SU-DHL-6 (cell line): Measurements from ENCODE around the gene RPH3AL.

Experiments used
- H2AFZ ChIP-seq: fragments of 200-600 bp; sonication (generic); 2 replicates; pipeline ENCODE4 v1.6.1; 2014; ENCODE audit warnings: low read depth, mild to moderate bottlenecking, moderate library complexity, mixed read lengths, antibody characterized with exemption, low read length; ENCODE audit not compliant: severe bottlenecking
- H3F3A ChIP-seq: fragments of 200-600 bp; shearing (Covaris generic); 2 replicates; pipeline ENCODE4 v1.6.0; 2016; ENCODE audit warnings: antibody characterized with exemption, mild to moderate bottlenecking; ENCODE audit not compliant: insufficient read depth
- H3K27ac ChIP-seq: fragments of 200-600 bp; sonication (generic); 2 replicates; pipeline ENCODE4 v1.5.1; 2016; ENCODE audit warnings: low read depth, mild to moderate bottlenecking, low read length, moderate library complexity, mixed read lengths
- H3K27me3 ChIP-seq: fragments of 200-600 bp; sonication (generic), shearing (Covaris generic); 2 replicates; pipeline ENCODE4 v1.6.0; 2014; ENCODE audit warnings: mild to moderate bottlenecking, low read length
- H3K36me3 ChIP-seq: fragments of 200-600 bp; sonication (generic); 2 replicates; pipeline ENCODE4 v1.6.1; 2014; ENCODE audit warnings: mild to moderate bottlenecking, low read length, mixed read lengths
- H3K4me2 ChIP-seq: fragments of 300-600, 200-600 bp; shearing (Covaris generic), sonication (generic); 2 replicates; pipeline ENCODE4 v1.6.0; 2014; ENCODE audit warnings: low read length, low read depth, mild to moderate bottlenecking; ENCODE audit not compliant: poor library complexity, severe bottlenecking
- H3K4me3 ChIP-seq: fragments of 200-600 bp; sonication (generic); 2 replicates; pipeline ENCODE4 v1.5.1; 2014; ENCODE audit warnings: antibody characterized with exemption, low read length, mild to moderate bottlenecking, mixed read lengths; ENCODE audit not compliant: insufficient read depth, poor library complexity, severe bottlenecking
- H3K79me2 ChIP-seq: fragments of 200-600 bp; sonication (generic); 2 replicates; pipeline ENCODE4 v1.6.1; 2014; ENCODE audit warnings: mild to moderate bottlenecking, low read length, moderate library complexity; ENCODE audit not compliant: insufficient read depth
- H3K9ac ChIP-seq: fragments of 200-600 bp; sonication (generic); 2 replicates; pipeline ENCODE4 v1.7.0; 2014; ENCODE audit warnings: mild to moderate bottlenecking, low read length
- H3K9me2 ChIP-seq: fragments of 200-600 bp; sonication (generic); replicated peaks from 2 replicates; pipeline ENCODE4 v1.6.1; 2014; ENCODE audit warnings: low read length; ENCODE audit not compliant: insufficient read depth
- H3K9me3 ChIP-seq: fragments of 200-600 bp; sonication (generic); 2 replicates; pipeline ENCODE4 v1.6.1; 2014; ENCODE audit warnings: low read length, mixed read lengths; ENCODE audit not compliant: insufficient read depth
- H4K20me1 ChIP-seq: fragments of 200-600 bp; sonication (generic); 2 replicates; pipeline ENCODE4 v1.6.1; 2014; ENCODE audit warnings: low read depth, mild to moderate bottlenecking, antibody characterized with exemption, low read length, moderate library complexity, mixed read lengths
- CTCF ChIP-seq: fragments of 200-600 bp; sonication (generic); IDR thresholded peaks from one replicate; pipeline ENCODE4 v1.5.1; 2017; ENCODE audit warnings: antibody characterized with exemption, mild to moderate bottlenecking, low read length, moderate library complexity; ENCODE audit not compliant: insufficient read depth, poor library complexity, severe bottlenecking
- EZH2phosphoT487 ChIP-seq: fragments of 200-600 bp; sonication (generic), shearing (Covaris generic); conservative IDR thresholded peaks from 2 replicates; pipeline ENCODE4 v1.6.1; 2018; ENCODE audit warnings: mild to moderate bottlenecking, antibody characterized with exemption, low read length, moderate library complexity, mixed read lengths

The RPH3AL gene

GRCh38 chr17:289409-289808 is 63.2 kb downstream of the RPH3AL start:
- no peaks in the 10 kb centered on the region for H3K9me2 ChIP-seq
- no peak overlapping the region for H3K27ac ChIP-seq
- H3K4me2 ChIP-seq: no peak overlapping the region
- no peaks in the 10 kb centered on the region for H3K9me3 ChIP-seq
- TF ChIP-seq CTCF (no peak), EZH2phosphoT487 (no peak)
- H3F3A ChIP-seq: no peaks in the 10 kb centered on the region
- H4K20me1 ChIP-seq: no peaks in the 10 kb centered on the region
- no peak overlapping the region for H3K4me3 ChIP-seq
- H3K27me3 ChIP-seq: no peaks in the 10 kb centered on the region
- no peaks in the 10 kb centered on the region for H3K79me2 ChIP-seq
- no peak overlapping the region for H2AFZ ChIP-seq
- H3K9ac ChIP-seq: no peak overlapping the region
- no peaks in the 10 kb centered on the region for H3K36me3 ChIP-seq

GRCh38 chr17:288802-289356 is 63.7 kb downstream of the RPH3AL start:
- no peaks in the 10 kb centered on the region for H3K9me3 ChIP-seq
- TF ChIP-seq EZH2phosphoT487 (no peak), CTCF (no peak)
- H2AFZ ChIP-seq: no peak overlapping the region

GRCh38 chr17:286571-286970 is 66.0 kb downstream of the RPH3AL start:
- Histone ChIP-seq H3K27me3 (no peaks in the 10 kb centered on the region), H4K20me1 (no peaks in the 10 kb centered on the region), H3K36me3 (no peaks in the 10 kb centered on the region), H3K9ac (no peak overlapping the region), H3K27ac (no peak overlapping the region), H3K9me2 (no peaks in the 10 kb centered on the region), H3K4me3 (no peak overlapping the region), H3K79me2 (no peaks in the 10 kb centered on the region), H3F3A (no peaks in the 10 kb centered on the region), H2AFZ (no peak overlapping the region), H3K9me3 (no peaks in the 10 kb centered on the region), H3K4me2 (no peak overlapping the region)
- TF ChIP-seq CTCF (no peak), EZH2phosphoT487 (no peak)

More at GRCh38 chr17:288802-289356, 63.7 kb downstream of the RPH3AL start:
- no peak overlapping the region for H3K4me2 ChIP-seq
- no peak overlapping the region for H3K27ac ChIP-seq
- no peaks in the 10 kb centered on the region for H3K36me3 ChIP-seq
- H3K27me3 ChIP-seq: no peaks in the 10 kb centered on the region
- no peaks in the 10 kb centered on the region for H3K79me2 ChIP-seq
- no peaks in the 10 kb centered on the region for H3K9me2 ChIP-seq
- H3F3A ChIP-seq: no peaks in the 10 kb centered on the region
- H3K9ac ChIP-seq: no peak overlapping the region
- no peaks in the 10 kb centered on the region for H4K20me1 ChIP-seq
- H3K4me3 ChIP-seq: no peak overlapping the region
